HEK293 (cell line): ENCODE results near the gene ITGA4.

Source experiments
- CTCF ChIP-seq: fragments of 450-650 bp; formaldehyde crosslinking; IDR thresholded peaks from 2 replicates; pipeline ENCODE4 v1.5.1; 2016; ENCODE audit warnings: missing biosample characterization, missing genetic modification characterization
- ZNF837 ChIP-seq: fragments of 450-650 bp; formaldehyde crosslinking; IDR thresholded peaks from 2 replicates; pipeline ENCODE4 v1.5.1; 2016; ENCODE audit warnings: missing biosample characterization, missing genetic modification characterization
- TF ChIP-seq, protein P1 (sequence below): sonication (generic); formaldehyde crosslinking; IDR thresholded peaks from 2 replicates; pipeline ENCODE4 v1.8.1; 2022; ENCODE audit warnings: mild to moderate bottlenecking, moderate library complexity, missing genetic modification reagents

DNA sequence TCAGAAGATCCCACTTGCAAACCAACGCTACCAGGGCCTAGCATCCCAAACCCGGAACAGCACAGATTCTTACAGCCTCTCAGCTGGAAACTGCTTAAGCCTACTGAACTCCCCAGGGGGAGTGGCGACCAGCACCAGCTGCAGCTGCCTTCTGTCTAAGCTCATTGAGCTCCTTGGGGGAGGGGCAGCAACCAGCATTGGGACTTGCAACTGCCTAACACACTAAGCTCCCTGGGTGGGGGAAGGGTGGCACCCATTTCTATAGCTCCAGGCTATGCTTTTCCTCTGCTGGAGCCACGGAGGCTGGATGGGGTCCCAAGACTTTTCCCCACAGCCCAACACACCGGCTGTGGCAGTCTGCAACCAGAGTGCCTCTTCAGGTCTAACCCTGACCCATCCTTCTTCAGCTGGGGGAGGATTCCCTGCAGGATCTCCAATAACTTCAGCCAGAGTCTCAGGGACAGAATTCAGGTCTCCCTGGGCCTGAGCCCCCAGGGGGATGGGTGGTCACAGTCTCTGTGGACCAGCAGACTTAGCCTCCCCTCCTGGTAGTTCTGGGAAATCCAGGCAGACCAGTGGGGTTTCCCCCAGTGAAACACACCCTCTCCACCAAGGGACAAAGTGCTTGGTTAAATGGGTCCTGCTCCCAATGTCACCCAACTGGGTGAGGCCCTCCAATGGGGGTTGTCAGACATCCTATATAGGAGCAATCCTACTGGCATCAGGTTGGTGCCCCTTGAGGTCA is 45.9 kb upstream of the ITGA4 start:
- TF ChIP-seq, protein P1, sequence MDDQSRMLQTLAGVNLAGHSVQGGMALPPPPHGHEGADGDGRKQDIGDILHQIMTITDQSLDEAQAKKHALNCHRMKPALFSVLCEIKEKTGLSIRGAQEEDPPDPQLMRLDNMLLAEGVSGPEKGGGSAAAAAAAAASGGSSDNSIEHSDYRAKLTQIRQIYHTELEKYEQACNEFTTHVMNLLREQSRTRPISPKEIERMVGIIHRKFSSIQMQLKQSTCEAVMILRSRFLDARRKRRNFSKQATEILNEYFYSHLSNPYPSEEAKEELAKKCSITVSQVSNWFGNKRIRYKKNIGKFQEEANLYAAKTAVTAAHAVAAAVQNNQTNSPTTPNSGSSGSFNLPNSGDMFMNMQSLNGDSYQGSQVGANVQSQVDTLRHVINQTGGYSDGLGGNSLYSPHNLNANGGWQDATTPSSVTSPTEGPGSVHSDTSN = no peak
- no peak for TF ChIP-seq ZNF837 (tag by site-specific recombination)
- TF ChIP-seq CTCF (tag by site-specific recombination) = no peak
